ENCODE measurements around the gene MFN2.
"Not testable (repeated sequence)": the region's sequence is repeated elsewhere in the genome, so short reads cannot be mapped to it uniquely, and the experiment has no call there.

Gene MFN2

DNA sequence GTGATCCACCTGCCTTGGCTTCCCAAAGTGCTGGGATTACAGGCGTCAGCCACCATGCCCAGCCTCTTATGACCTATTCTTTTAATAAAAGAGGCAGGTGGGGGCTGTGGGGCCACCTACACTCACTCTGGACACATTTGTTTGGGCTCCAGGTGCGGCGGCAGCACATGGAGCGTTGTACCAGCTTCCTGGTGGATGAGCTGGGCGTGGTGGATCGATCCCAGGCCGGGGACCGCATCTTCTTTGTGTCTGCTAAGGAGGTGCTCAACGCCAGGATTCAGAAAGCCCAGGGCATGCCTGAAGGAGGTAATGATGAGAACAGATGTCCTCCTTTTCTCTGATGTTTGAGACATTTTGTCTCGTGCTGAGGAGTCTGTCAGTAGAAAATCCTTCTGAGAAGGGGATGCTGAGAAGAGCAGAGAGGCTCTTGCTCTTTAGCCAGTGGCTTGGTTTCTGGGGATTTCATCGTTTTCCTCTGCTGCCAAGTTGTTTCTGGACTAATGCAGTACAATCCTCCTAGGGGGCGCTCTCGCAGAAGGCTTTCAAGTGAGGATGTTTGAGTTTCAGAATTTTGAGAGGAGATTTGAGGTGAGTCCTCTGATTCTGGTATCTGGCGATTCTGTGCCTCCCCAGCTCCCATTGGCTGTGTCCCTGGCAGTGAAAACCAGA lies 21.1 kb downstream of the MFN2 start:
- peak; percentile 27 to 39 for DNase-seq

DNA sequence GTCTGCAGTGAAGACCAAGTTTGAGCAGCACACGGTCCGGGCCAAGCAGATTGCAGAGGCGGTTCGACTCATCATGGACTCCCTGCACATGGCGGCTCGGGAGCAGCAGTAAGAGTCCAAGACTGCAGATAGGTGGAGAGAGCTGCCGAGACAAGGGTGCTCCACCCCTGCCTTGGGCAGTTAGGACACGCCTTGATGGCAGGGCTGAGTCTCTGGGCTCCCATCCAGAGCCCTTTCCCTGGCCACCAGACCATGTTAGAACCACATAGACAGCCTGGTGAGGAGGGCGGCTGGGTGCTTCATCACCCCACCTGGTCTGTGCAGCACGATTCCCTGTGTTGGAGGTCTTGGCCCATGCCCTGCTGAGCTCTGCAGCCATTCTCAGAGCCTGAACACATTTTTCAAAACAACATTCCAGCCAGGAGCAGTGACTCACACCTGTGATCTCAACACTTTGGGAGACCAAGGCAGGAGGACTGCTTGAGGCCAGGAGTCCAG lies 21.8 kb downstream of the MFN2 start:
- DNase-seq, result no peak

DNA sequence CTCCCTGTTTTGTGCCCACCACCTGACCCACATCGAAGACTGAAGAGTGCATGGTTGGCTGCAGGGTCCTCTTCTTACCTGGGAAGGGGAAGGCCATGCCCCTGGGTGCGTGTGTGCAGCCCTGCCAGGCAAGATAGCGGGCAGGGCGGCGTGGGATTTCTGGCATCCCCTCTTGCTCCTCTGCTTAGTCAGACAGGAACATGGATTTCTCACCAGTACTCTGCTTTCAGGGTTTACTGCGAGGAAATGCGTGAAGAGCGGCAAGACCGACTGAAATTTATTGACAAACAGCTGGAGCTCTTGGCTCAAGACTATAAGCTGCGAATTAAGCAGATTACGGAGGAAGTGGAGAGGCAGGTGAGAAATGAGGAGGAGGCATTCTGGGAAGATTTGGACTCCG lies 23.5 kb downstream of the MFN2 start:
- no peak for DNase-seq

DNA sequence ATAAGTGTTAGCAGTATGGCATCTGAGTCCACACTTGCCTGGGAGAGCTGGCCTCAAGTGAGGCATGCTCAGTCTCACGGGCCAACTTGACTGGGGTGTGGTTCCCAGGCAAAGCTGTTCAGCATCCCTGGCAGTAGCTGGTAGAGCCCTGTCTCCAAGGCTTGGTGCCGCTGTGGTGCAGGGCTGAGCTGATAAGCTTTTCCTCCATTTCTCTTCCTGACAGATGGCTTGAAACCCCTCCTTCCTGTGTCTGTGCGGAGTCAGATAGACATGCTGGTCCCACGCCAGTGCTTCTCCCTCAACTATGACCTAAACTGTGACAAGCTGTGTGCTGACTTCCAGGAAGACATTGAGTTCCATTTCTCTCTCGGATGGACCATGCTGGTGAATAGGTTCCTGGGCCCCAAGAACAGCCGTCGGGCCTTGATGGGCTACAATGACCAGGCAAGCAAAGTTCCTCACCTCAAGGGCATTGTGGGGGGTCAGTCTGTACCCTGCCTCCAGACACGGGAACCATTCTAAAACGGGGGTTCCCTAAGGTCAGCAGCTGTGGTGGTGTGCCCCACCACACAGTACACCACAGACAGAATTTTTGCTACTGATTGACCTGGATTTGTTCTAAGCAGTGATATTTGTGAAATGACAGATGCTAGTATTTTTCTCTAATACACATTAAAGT lies 25.4 kb downstream of the MFN2 start:
- no peak for DNase-seq

DNA sequence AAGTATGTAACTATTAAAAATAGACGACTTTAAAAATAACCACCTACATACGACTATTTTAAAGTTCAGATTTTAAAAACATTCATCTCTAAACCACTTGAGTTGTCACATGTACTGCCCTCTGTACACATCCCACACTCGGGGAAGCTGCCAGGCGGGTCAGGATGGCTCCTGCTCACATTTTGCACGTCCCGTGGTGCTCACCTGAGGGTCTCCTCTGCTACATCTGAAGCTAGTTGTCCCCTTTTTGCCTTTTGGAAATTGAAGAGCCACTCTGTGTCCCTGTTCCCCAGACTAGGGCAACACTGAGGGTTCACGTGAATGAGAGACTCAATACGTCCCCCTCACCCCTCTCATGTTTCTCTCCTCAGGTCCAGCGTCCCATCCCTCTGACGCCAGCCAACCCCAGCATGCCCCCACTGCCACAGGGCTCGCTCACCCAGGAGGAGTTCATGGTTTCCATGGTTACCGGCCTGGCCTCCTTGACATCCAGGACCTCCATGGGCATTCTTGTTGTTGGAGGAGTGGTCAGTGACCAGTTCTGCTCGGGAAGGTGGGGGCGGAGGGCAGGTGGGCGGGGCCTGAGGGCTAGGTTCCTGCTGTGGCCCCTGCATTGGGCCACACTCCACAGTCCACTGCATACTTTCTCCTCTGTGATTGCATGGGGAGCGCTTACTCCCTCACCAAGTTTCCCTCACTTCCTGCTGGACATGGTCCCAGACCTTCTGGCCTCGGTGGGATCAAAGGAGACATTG lies 26.1 kb downstream of the MFN2 start:
- no peak for DNase-seq

DNA sequence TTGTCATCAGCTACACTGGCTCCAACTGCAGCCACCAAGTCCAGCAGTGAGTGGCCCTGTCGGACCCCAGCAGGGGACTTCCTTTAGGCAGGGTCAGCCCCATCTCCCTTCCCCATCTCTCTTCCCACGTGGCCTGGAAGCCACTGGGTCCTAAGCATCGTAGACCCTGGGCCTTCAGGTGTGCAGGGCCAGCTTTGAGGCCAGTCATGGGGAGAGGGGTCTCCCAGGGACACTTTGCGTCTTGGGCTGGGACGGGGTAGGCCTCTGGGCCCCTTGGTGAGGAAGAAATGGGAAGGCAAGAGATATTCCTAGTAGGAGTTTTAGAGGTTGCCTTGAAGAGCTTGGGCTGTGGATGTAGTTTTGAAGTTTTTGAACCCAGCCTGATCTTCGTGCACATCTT lies 27.0 kb downstream of the MFN2 start:
- DNase-seq, result no peak

DNA sequence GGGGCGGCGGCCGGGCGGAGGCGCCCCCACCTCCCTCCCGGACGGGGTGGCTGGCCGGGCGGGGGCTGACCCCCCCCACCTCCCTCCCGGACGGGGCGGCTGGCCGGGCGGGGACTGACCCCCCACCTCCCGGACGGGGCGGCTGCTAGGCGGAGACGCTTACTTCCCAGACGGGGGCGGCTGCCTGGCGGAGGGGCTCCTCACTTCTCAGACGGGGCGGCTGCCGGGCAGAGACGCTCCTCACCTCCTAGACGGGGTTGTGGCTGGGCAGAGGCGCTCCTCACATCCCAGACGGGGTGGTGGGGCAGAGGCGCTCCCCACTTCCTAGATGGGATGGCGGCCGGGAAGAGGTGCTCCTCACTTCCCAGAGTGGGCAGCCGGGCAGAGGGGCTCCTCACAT lies 28.1 kb downstream of the MFN2 start:
- not testable (repeated sequence) for DNase-seq

DNA sequence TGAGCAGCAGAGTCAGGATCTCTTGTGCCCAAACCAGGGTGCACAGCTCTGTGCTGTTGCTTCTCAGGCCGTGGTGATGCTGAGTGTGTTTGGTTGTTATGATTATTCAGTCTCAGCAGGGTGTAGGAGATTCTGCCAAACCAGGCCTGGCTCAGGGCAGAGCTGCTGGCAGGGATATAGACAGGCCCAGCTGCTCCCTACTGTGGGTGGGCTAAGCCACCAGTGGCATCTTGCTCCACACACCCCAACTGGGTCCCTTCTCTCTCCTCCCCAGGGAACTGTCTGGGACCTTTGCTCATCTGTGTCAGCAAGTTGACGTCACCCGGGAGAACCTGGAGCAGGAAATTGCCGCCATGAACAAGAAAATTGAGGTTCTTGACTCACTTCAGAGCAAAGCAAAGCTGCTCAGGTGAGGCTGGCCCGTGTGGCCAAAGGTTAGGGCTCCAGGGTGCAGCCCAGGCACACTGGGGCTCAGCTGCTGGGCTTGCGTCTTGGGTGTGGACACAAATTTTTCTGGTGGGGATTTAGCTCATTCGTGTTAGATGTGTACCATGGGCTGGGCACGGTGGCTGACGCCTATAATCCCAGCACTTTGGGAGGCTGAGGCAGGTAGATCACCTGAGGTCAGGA lies 29.2 kb downstream of the MFN2 start:
- no peak for DNase-seq

DNA sequence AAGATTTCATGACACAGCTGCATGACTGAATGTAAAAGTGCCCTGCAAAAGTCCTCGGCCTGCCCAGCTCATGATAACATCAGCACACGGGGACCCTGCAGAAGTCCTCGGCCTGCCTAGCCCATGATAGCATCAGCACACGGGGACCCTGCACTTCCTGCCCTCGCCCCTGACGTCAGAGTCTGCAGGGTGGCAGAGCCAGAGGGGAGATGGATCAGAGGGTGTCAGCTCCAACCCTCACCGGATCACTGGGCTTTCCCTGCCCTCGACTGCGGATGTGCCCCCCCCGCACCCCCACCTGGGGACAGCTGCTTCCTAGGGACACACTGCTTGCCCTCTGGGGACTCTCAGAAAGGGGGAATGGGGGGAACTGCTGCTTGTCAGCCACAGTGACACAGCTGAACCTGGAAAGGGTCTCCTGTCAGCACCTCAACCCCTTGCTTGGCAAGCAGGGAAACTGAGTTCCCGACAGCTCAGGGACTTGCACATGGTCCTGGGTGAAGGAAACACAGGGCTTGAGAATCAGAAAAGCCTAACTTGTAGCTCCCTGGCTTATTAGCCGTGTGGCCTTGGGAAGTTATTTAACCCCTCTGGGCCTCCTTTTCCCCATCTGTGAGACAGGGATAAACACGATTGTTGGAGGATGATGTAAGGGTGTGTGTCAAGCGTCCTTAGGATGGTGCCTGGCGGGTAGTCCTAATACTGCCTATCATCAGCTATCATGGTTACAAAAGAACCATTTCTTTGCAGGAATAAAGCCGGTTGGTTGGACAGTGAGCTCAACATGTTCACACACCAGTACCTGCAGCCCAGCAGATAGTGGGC lies 30.7 kb downstream of the MFN2 start:
- no peak for DNase-seq

DNA sequence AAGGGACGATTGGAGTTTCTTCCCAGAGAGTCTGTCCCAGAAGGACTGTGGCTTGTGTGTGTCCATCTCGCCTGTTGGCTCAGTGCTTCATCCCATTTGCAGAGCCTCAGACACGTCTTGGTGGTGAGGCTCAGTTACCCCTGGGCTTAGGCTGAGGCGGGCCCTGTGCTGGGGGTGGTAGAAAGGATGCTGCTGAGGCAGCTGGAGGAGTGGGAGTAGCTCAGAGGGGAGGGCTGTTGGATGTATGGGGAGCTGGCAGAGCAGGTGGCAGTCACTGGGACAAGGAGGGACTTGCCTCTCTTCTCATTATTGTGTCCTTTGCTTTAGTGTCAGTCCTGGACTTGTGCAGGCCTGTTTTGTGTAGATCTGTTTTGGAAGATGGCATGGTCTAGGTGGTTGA lies 31.8 kb downstream of the MFN2 start:
- DNase-seq, result no peak

DNA sequence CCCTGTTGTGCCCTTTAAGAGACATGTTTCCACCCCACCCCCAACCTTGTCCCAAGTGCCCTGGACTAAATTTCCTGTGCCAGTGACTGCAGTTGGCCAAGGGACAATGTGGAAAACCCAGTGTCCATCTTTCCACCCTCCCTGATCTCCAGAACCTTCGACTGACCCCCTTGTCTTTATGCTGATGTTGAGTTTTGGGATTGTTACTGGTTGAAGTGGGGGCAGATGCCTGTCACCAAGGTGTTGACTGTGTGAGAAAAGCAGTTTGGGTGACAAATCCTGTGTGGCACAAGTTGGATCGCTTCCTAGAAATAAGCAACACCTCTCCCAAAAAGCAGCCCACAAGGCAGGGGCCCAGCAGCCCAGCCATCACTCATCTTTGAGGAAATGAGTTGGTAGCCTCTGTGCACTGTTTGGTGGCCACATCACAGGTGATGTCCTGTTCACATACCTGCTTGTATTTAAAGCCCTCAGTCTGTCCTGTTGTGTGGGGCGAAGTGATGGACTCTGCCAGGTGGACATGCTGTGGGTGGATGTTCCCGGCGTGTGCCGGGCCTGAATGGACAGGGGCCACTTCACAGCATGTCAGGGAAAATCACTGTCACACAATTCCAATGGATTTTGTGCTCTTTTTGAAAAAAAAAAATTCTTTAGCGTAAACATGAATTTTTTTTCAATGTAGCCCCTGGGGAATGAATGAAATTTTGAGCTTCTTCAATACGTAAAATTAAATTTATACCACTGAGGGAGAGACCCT lies 32.5 kb downstream of the MFN2 start:
- DNase-seq, result no peak

DNA sequence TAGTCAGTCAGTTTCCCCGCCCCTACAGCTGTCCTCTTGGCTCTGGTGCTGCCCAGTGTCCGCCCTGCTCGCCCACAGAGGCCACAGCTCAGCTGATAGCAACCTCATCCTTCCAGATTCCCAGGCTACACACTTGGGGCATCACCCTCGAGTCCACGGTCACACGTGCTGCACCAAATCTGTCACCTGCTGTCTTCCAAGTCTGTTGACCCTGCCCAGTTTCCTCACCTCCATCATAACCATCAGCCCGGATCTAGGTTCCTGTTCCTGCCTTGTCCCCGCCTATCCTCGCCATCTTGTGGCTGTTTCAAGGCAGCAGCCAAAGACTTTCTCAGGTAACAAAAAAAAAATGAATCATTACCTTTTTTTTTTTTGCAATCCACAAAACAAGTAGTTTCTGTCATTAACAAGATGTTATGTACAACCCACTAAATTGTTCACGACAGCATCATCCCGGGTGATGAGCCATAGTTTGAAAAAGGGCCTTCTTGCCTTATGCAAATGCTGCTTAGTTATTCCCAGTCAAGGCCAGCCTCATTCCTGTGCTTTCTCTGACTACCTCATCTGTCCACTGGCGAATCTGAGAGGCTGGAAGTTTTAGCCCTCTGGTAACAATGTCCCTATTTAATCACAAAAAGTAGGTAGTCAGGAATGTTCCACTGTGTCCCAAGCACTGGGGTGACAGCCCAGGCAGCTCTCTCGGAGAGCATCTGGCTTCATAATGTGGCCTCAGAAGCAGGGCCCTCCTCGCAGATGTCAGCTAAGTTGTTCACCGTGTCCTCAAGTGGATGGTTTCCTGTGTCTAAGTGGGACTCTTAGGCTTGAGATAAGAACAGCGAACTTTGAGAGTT lies 34.1 kb downstream of the MFN2 start:
- DNase-seq, result no peak

DNA sequence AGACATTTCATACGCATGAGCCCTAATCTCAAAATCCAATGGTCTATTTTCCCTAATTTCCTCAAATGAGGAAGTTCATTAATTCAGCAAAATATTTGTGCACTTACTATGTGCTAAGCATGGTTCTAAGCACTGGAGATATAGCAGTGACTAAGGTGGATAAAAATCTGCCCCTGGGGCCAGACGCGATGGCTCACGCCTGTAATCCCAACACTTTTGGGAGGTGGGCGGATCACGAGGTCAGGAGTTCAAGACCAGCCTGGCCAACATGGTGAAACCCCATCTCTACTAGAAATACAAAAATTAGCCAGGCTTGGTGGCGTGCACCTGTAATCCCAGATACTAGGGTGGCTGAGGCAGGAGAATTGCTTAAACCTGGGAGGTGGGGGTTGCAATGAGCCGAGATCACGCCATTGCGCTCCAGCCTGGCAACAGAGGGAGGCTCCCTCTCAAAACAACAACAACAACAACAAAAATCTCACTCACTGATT lies 34.8 kb downstream of the MFN2 start:
- DNase-seq, result no peak

DNA sequence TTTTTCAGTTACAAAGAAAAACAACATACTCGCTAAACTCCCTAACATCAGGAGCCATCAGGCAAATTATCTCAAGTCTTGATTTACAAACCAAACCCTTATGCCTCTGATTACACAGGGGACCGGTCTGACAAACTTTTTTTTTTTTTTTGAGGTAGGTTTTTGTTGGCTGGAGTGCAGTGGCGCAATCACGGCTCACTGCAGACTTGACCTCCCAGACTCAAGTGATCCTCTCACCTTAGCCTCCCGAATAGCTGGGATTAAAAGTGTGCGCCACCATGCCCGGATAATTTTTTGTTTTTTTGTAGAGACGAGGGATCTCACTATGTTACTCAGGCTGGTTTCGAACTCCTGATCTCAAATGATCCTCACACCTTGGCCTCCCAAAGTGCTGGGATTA lies 35.3 kb downstream of the MFN2 start:
- DNase-seq, result no peak

DNA sequence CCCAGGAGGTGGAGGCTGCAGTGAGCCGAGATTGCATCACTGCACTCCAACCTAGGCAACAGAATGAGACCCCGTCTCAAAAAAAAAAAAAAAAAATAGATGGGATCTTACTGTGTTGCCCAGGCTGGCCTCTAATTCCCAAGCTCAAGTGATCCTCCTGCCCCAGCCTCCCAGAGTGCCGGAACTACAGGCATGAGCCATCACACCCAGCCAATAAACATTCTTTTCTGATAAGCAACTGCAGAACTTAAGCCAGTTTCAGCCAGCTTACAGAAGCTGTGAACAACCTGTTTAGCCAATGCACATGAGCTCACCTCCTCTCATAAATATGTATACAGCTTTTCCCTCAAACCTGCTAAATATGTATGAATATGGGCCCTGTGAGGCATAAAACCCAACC lies 35.9 kb downstream of the MFN2 start:
- no peak for DNase-seq

DNA sequence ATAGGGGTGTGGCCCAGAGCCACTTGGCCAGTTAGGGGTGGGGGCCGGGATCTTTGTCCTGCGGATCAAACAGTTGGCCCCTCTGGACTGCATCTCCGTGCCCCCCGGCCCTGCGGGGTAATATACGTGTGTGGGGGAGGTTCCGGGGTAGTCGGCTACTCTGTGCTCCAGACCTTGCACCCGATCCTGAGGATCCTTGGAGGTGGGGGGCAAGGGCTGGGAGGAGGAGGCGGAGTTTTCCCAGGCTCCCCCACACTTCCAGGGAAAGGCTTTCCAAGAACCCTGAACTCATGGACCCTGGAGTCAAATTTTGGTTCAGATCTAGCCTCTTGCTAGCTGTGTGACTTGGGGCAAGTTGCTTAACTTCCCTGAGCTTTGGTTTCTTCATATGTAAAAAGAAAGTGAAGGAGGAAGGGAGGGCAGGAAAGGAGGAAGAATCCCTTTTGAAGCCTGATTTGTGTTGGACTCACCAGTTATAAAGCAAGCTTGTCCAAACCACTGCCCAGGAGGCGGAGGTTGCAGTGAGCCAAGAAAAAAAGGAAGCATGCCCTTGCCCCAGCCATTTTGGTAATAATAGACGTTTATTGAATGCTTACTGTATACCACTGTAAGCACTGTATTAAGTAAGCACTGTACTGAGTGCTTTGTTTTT lies 39.7 kb downstream of the MFN2 start:
- DNase-seq, result peak in 1 of 2 donors; percentile 22

DNA sequence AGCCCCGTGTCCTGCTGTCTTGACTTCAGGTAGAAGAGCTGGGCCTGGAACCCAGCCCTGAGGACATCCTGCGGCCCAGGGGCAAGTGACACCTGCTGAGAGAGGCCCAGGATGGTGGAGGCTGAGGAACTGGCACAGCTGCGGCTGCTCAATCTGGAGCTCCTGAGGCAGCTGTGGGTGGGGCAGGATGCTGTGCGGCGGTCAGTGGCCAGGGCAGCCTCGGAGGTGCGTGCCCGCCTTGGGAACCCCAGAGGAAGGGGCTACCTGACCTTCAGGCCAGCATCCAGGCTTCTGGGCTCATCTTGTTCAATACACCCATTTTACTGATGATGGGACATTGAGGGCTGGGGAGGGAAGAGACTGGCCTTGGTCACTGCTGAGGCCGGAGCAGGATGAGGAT lies 41.4 kb downstream of the MFN2 start:
- DNase-seq, result no peak

DNA sequence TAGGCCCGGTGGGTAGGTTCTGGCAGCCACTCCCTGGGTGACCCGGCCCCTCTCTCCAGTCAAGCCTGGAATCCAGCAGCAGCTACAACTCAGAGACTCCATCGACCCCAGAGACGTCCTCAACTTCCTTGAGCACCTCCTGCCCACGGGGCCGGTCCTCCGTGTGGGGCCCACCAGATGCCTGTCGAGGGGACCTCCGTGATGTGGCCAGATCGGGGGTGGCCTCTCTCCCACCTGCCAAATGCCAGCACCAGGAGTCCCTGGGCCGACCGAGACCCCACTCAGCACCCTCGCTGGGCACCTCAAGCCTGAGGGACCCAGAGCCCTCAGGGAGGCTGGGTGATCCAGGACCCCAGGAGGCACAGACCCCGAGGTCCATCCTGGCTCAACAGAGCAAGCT lies 41.8 kb downstream of the MFN2 start:
- no peak for DNase-seq

DNA sequence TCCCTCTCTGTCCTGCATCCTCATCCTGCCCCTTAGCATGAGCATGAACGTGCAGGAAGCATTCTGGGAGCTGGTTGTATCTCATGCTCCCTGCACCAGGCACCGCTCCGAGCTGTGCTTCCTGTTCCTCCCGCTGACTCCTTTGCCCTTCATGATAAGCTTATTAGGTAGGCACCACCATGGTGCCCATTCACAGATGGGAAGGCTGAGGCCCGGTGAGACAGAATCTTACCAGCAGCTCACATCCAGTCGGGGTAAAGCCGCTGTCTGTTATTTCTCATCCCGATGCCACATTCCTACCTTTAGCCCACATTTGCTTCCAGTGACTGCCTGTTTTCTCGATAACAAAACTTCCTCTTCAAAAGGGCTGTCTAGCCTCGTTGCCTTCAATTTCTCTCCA lies 46.3 kb downstream of the MFN2 start:
- DNase-seq, result no peak

DNA sequence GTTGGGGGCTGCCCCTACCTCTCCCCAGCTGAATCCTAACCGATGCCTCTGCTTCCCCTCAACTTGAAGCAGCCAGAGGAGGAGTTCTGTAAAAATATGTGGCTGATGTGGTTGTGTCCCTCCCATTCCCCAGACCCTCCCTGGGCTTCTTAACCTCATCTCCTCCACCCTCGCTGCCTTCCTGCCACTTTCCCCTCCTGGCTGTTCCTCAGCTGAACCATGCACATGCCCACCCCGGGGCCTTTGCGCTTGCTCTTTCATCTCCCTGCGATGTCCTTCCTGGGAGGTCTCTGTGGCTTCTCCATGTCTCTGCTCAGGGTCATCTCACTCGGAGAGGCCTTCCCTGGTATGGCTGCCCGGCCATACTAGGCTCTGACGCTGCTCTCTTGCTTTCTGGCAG lies 48.0 kb downstream of the MFN2 start:
- no peak for DNase-seq

Measured in CD4-positive, alpha-beta T cell treated with Interleukin-4 for 1 hour (primary cell).